Measurements from ENCODE around the gene FOXD2.

- TF ChIP-seq GATA2 (IDR thresholded peaks at IDR 0.05; ENCODE audit: low read depth, low read length) (no peak), GATA3 (IDR thresholded peaks at IDR 0.05; ENCODE audit: low read depth, low read length) (no peak)
Observed at GRCh38 chr1:47431534-47431933, 6.3 kb upstream of the FOXD2 start.
